ENCODE measurements around the gene LRRFIP1.

GRCh38 chr2:237664151-237664550 is 36.8 kb downstream of the LRRFIP1 start:
- no peak for TF ChIP-seq CTCF (IDR thresholded peaks at IDR 0.05)
- no peak for TF ChIP-seq POLR2A (IDR thresholded peaks at IDR 0.05)
